HepG2 (cell line): ENCODE results near the gene MYL11. TPM values are rescaled to one million over a fixed set of nuclear protein-coding genes. Genes with fewer than 3 reads are reported as not detected.

Experiments
- ATF7-NPFF ChIP-seq: sonication (generic); formaldehyde crosslinking; IDR thresholded peaks from 2 replicates; pipeline ENCODE4 v1.8.1; 2023; ENCODE audit warnings: mild to moderate bottlenecking, low read depth, missing genetic modification reagents, moderate library complexity
- BCL6 ChIP-seq: IDR thresholded peaks from 2 replicates; pipeline ENCODE4 v1.6.1; 2016; ENCODE audit warnings: missing genetic modification reagents, missing compliant biosample characterization
- ETV5 ChIP-seq: IDR thresholded peaks from 2 replicates; pipeline ENCODE4 v1.6.1; 2018; ENCODE audit warnings: missing biosample characterization, missing genetic modification reagents, inconsistent platforms, borderline replicate concordance
- FOXA3 ChIP-seq: IDR thresholded peaks from 2 replicates; pipeline ENCODE4 v1.6.1; 2016; ENCODE audit warnings: missing genetic modification reagents, missing compliant biosample characterization
- FOXP4 ChIP-seq: sonication (generic); formaldehyde crosslinking; IDR thresholded peaks from 2 replicates; pipeline ENCODE4 v1.4.0; 2020; ENCODE audit warnings: missing genetic modification reagents
- GATAD2A ChIP-seq: IDR thresholded peaks from 2 replicates; pipeline ENCODE4 v1.6.1; 2016
- MBD4 ChIP-seq: IDR thresholded peaks from 2 replicates; pipeline ENCODE4 v1.6.1; 2012; ENCODE audit warnings: low read length, inconsistent platforms, borderline replicate concordance
- MXD3 ChIP-seq: IDR thresholded peaks from 2 replicates; pipeline ENCODE4 v1.6.1; 2016; ENCODE audit warnings: mild to moderate bottlenecking, missing biosample characterization, missing genetic modification reagents
- NFKBIZ ChIP-seq: IDR thresholded peaks from 2 replicates; pipeline ENCODE4 v1.6.1; 2018; ENCODE audit warnings: missing genetic modification reagents, missing compliant biosample characterization
- NR2F2 ChIP-seq: IDR thresholded peaks from 2 replicates; pipeline ENCODE4 v1.6.1; 2012; ENCODE audit warnings: low read depth, inconsistent platforms, borderline replicate concordance
- RAD51 ChIP-seq: fragments of 450-650 bp; IDR thresholded peaks from 2 replicates; pipeline ENCODE4 v1.6.1; 2016; ENCODE audit warnings: borderline replicate concordance
- RBFOX2 ChIP-seq: fragments of 200-400 bp; formaldehyde crosslinking; IDR thresholded peaks from 2 replicates; pipeline ENCODE4 v1.6.1; 2017; ENCODE audit warnings: low read depth, mild to moderate bottlenecking, low read length
- RXRA ChIP-seq: sonication (generic); formaldehyde crosslinking; IDR thresholded peaks from 2 replicates; pipeline ENCODE4 v1.5.1; 2020; ENCODE audit warnings: missing genetic modification reagents
- SSRP1 ChIP-seq: IDR thresholded peaks from 2 replicates; pipeline ENCODE4 v1.6.1; 2016; ENCODE audit warnings: control low read depth
- TEAD3 ChIP-seq: optimal IDR thresholded peaks from 2 replicates; pipeline ENCODE3; 2016; ENCODE audit warnings: borderline replicate concordance
- TOPORS ChIP-seq: sonication (generic); formaldehyde crosslinking; IDR thresholded peaks from 2 replicates; pipeline ENCODE4 v1.8.0; 2023; ENCODE audit warnings: mild to moderate bottlenecking, missing genetic modification reagents
- XRCC5 ChIP-seq: fragments of 200-400 bp; formaldehyde crosslinking; optimal IDR thresholded peaks from 2 replicates; pipeline ENCODE3; 2017; ENCODE audit warnings: mild to moderate bottlenecking, low read length
- ZNF138 ChIP-seq: sonication (generic); formaldehyde crosslinking; IDR thresholded peaks from 2 replicates; pipeline ENCODE4 v1.5.0; 2020; ENCODE audit warnings: mild to moderate bottlenecking, low read depth, missing genetic modification reagents
- ZNF230 ChIP-seq: sonication (generic); formaldehyde crosslinking; IDR thresholded peaks from 2 replicates; pipeline ENCODE4 v1.4.0; 2020; ENCODE audit warnings: mild to moderate bottlenecking, missing genetic modification reagents
- ZNF430 ChIP-seq: sonication (generic); formaldehyde crosslinking; IDR thresholded peaks from 2 replicates; pipeline ENCODE4 v1.9.0; 2021; ENCODE audit warnings: mild to moderate bottlenecking, missing genetic modification reagents
- ZNF530 ChIP-seq: sonication (generic); formaldehyde crosslinking; IDR thresholded peaks from 2 replicates; pipeline ENCODE4 v1.5.0; 2020; ENCODE audit warnings: low read depth, mild to moderate bottlenecking, missing genetic modification reagents
- ZNF563 ChIP-seq: sonication (generic); formaldehyde crosslinking; IDR thresholded peaks from 2 replicates; pipeline ENCODE4 v1.8.0; 2022; ENCODE audit warnings: mild to moderate bottlenecking, moderate library complexity, missing genetic modification reagents
- ZNF670 ChIP-seq: sonication (generic); formaldehyde crosslinking; IDR thresholded peaks from 2 replicates; pipeline ENCODE4 v1.8.0; 2022; ENCODE audit warnings: mild to moderate bottlenecking, missing genetic modification reagents, borderline replicate concordance
- ZNF761 ChIP-seq: sonication (generic); formaldehyde crosslinking; conservative IDR thresholded peaks from 2 replicates; pipeline ENCODE4 v1.4.0; 2020; ENCODE audit warnings: mild to moderate bottlenecking, missing genetic modification reagents
- ZNF782 ChIP-seq: sonication (generic); formaldehyde crosslinking; IDR thresholded peaks from 2 replicates; pipeline ENCODE4 v1.4.0; 2020; ENCODE audit warnings: missing genetic modification reagents, mild to moderate bottlenecking, borderline replicate concordance
- ZNF879 ChIP-seq: sonication (generic); formaldehyde crosslinking; IDR thresholded peaks from 2 replicates; pipeline ENCODE4 v1.8.1; 2023; ENCODE audit warnings: missing genetic modification reagents
- ZNF883 ChIP-seq: sonication (generic); formaldehyde crosslinking; IDR thresholded peaks from 2 replicates; pipeline ENCODE4 v1.5.1; 2020; ENCODE audit warnings: mild to moderate bottlenecking, missing genetic modification reagents; ENCODE audit errors: not compliant biosample characterization
- ZUFSP ChIP-seq: sonication (generic); formaldehyde crosslinking; IDR thresholded peaks from 2 replicates; pipeline ENCODE4 v1.9.0; 2021; ENCODE audit warnings: missing genetic modification reagents, mild to moderate bottlenecking, borderline replicate concordance
- polyA plus RNA-seq, 8 experiments: library from polyadenylated mRNA; depleted of rRNA in 3 of 8; stranded (reverse) in 7 of 8; unstranded in 1 of 8; fragments of >200 nt; fragmentation: Illumina TruSeq in 4 of 8; extraction: Trizol in 4 of 8; gene quantifications; 2 replicates each; pipeline versions ENCODE4 v1.2.1 to v1.2.3, GENCODE V29; 2011 to 2016; ENCODE audit warnings: low read depth in 4 of 8, missing spikeins in 1 of 8, mixed read lengths in 1 of 8; ENCODE audit not compliant: insufficient read depth in 1 of 8
- total RNA-seq, 5 experiments: library from RNA; depleted of rRNA; stranded (reverse); fragments of >200 nt; fragmentation: Illumina TruSeq; extraction: Trizol; gene quantifications; 2 replicates each; pipeline ENCODE4 v1.2.3, GENCODE V29; 2016; ENCODE audit warnings: low read depth in 1 of 5

MYL11 gene
- total and polyA plus RNA-seq, 2 of the 13 experiments (the other 11 are each of a cell fraction or from before 2014, with no cell fraction given) = not detected

GRCh38 chr16:30352488-30353401 lies 21.9 kb upstream of the MYL11 start (continued):
- no peak for TF ChIP-seq ZNF883 (CRISPR knock-in tag)
- no peak for TF ChIP-seq ZUFSP (CRISPR knock-in tag)
- TF ChIP-seq MXD3 (CRISPR knock-in tag) = 0 out of 2 replicates have a peak, but pooled peaks have one; percentile 31
- no peak for TF ChIP-seq SSRP1 (CRISPR knock-in tag)
- TF ChIP-seq TEAD3 (CRISPR knock-in tag) = peak; percentile 40
- TF ChIP-seq BCL6 = 0 out of 2 replicates have a peak, but pooled peaks have one; percentile 9
- TF ChIP-seq FOXA3 (CRISPR knock-in tag) = peak; percentile 54
- TF ChIP-seq ZNF563 (CRISPR knock-in tag) = no peak; the same call in 1 of the 2 replicates
- TF ChIP-seq ZNF879 (CRISPR knock-in tag) = no peak
- TF ChIP-seq RXRA = peak; percentile 26; the same call in 1 of the 2 replicates
- TF ChIP-seq FOXP4 (CRISPR knock-in tag) = no peak
- peak; percentile 14; the same call in 1 of the 2 replicates for TF ChIP-seq NR2F2
- 0 out of 2 replicates have a peak, but pooled peaks have one; percentile 35 for TF ChIP-seq ZNF782 (CRISPR knock-in tag)
- TF ChIP-seq TOPORS = peak; percentile 53; the same call in 1 of the 2 replicates
- TF ChIP-seq ZNF138 (CRISPR knock-in tag) = no peak
- peak; percentile 88 for TF ChIP-seq ETV5 (CRISPR knock-in tag)
- 0 out of 2 replicates have a peak, but pooled peaks have one; percentile 39 for TF ChIP-seq ZNF761 (CRISPR knock-in tag)
- TF ChIP-seq ZNF430 = no peak
- TF ChIP-seq ZNF530 (CRISPR knock-in tag) = no peak
- TF ChIP-seq ZNF230 (CRISPR knock-in tag) = no peak
- no peak for TF ChIP-seq GATAD2A (CRISPR knock-in tag)
- 0 out of 2 replicates have a peak, but pooled peaks have one; percentile 49 for TF ChIP-seq ZNF670 (CRISPR knock-in tag)
- TF ChIP-seq MBD4 = no peak
- peak; percentile 39; the same call in 1 of the 2 replicates for TF ChIP-seq RBFOX2
- 0 out of 2 replicates have a peak, but pooled peaks have one; percentile 37 for TF ChIP-seq NFKBIZ
- no peak for TF ChIP-seq RAD51
- TF ChIP-seq ATF7-NPFF (CRISPR knock-in tag) = peak; percentile 18; the same call in 1 of the 2 replicates
- TF ChIP-seq XRCC5 = peak; percentile 81
